Body of pancreas (tissue), 4 donors: ENCODE results near the gene TNRC6C.

Experiments used
- POLR2A ChIP-seq, 3 donors: fragments of 450-650 bp; IDR thresholded peaks; one replicate each; pipeline ENCODE4 v1.6.1; 2016; ENCODE audit warnings: antibody characterized with exemption in 3 of 3, mild to moderate bottlenecking in 2 of 3
- TF ChIP-seq, protein P1 (sequence below), 7 experiments: fragments of 450-650 bp in 4 of 7; fragments of 200-600 bp in 3 of 7; sonication (generic) in 3 of 7; IDR thresholded peaks; one replicate each; pipeline ENCODE4 v1.5.1; 2016 to 2019; ENCODE audit warnings: antibody characterized with exemption in 7 of 7

DNA sequence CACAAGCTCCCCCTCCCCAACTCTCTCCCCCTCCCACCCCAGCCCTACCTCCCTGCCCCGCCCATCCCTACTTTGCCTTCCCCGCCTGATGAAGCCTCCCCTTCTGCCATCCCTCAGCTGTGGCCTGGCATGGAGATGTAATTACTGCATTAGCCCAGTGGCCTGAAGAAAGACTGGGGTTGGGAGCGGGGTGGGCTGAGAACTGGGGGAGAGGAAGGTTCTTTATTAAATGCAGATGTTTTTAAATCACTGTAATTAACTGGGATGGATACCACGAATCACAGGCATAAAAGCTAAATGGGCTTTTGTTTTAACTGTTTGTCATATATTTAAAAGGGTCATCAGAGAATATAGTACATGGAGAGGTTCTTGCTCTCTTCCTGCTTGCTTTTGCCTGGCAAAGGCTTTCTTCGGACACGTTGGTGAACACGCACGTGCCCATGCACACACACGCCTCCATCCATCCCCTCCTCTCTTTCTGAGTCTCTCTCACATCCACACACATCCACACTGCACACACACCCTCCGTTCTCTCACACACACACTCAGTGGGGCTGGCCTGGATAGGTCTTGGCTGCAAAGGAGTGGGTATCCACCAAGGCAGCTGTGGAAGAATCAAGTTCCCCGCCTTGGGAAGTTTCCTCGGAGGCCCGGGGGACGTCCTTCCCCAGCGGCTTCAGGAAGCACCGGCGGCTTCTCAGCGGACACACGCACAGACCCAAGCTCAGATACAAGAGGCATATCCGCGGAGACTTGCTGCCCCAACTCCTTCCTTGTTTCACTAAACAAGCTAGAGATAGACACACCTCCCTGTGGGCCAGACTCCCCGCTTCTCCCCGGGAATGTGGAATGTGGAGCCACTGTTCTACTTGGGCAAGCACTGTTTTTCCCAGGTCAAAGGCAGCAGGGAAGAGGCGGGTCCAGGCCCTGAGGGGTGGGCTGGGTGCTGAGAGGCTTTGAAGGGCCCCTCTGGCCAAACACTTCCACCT, 27.4 kb upstream of the TNRC6C start:
- TF ChIP-seq POLR2A (IDR thresholded peaks at IDR 0.05), result no peak
- TF ChIP-seq, protein P1, sequence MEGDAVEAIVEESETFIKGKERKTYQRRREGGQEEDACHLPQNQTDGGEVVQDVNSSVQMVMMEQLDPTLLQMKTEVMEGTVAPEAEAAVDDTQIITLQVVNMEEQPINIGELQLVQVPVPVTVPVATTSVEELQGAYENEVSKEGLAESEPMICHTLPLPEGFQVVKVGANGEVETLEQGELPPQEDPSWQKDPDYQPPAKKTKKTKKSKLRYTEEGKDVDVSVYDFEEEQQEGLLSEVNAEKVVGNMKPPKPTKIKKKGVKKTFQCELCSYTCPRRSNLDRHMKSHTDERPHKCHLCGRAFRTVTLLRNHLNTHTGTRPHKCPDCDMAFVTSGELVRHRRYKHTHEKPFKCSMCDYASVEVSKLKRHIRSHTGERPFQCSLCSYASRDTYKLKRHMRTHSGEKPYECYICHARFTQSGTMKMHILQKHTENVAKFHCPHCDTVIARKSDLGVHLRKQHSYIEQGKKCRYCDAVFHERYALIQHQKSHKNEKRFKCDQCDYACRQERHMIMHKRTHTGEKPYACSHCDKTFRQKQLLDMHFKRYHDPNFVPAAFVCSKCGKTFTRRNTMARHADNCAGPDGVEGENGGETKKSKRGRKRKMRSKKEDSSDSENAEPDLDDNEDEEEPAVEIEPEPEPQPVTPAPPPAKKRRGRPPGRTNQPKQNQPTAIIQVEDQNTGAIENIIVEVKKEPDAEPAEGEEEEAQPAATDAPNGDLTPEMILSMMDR (IDR thresholded peaks at IDR 0.05), result no peak
